AG04450 (cell line): ENCODE data around the gene FOXC1. TPM values are rescaled to one million over a fixed set of nuclear protein-coding genes. Genes with fewer than 3 reads are reported as not detected.

Source experiments
- CTCF ChIA-PET: fragments of 300-600, 350-600 bp; formaldehyde crosslinking; extraction: SDS; loops from one replicate; lab custom pipeline; 2022; ENCODE audit warnings: antibody characterized with exemption, inconsistent platforms; lab: Charles Lee
- POLR2A ChIA-PET: fragments of 350-600 bp; formaldehyde crosslinking; extraction: SDS; loops from one replicate; lab custom pipeline; 2021; ENCODE audit warnings: antibody characterized with exemption, inconsistent platforms; lab: Yijun Ruan, JAX
- DNase-seq: peaks from one replicate; pipeline ENCODE4 v3.0.0-alpha.2; 2011; ENCODE audit warnings: low read depth, low spot score
- H3K27ac ChIP-seq: one replicate; pipeline ENCODE4 v1.5.1; 2012; ENCODE audit warnings: low read depth, low read length, control low read depth
- H3K27me3 ChIP-seq: one replicate; pipeline ENCODE4 v1.6.0; 2012; ENCODE audit warnings: low read length; ENCODE audit not compliant: control insufficient read depth, insufficient read depth
- H3K4me3 ChIP-seq: 2 replicates; pipeline ENCODE4 v1.5.1; 2011; ENCODE audit warnings: mild to moderate bottlenecking, low read depth, low read length, control low read depth
- H3K9me3 ChIP-seq: 2 replicates; pipeline ENCODE4 v1.5.1; 2012; ENCODE audit warnings: low read length; ENCODE audit not compliant: control insufficient read depth, insufficient read depth
- CTCF ChIP-seq: IDR thresholded peaks from 2 replicates; pipeline ENCODE4 v1.5.1; 2011; ENCODE audit warnings: low read depth, low read length, control low read depth, inconsistent platforms
- polyA plus RNA-seq: library from polyadenylated mRNA; depleted of rRNA; stranded (reverse); fragments of >200 nt; gene quantifications from 2 replicates; pipeline ENCODE4 v1.2.3, GENCODE V29; 2011

The FOXC1 gene
- polyA plus RNA-seq, 1 experiment = 3.7 TPM

- no peak overlapping the region for H3K27ac ChIP-seq
- CTCF ChIA-PET = interaction anchor here (0.7 kb wide), 1 partner anchor 1156 kb away, joined by 3 read pairs; no protein-coding TSS in a partner anchor
- peaks cover 32% of the 10 kb centered on the region for H3K27me3 ChIP-seq
- no peak overlapping the region for H3K4me3 ChIP-seq
- POLR2A ChIA-PET = interaction anchor here (0.5 kb wide), 1 partner anchor 1339 kb away, joined by 3 read pairs; no protein-coding TSS in a partner anchor
- peaks cover 3% of the 10 kb centered on the region; the same call in 1 of the 2 replicates for H3K9me3 ChIP-seq
- no peak for TF ChIP-seq CTCF
- no peak for DNase-seq
Measured at GRCh38 chr6:1593958-1594314, 15.8 kb upstream of the FOXC1 start.

GRCh38 chr6:1594445-1595200 lies 15.1 kb upstream of the FOXC1 start:
- no peak for TF ChIP-seq CTCF
- DNase-seq = no peak
- ChIA-PET CTCF (interaction anchor here (0.6 to 7.0 kb wide), 10 partner anchors 33 to 1156 kb away, joined by 4 to 72 read pairs (median 20); partner anchors contain the start of gene MYLK4), POLR2A (no interaction called here)
- no peak overlapping the region for H3K4me3 ChIP-seq
- peaks cover 3% of the 10 kb centered on the region; the same call in 1 of the 2 replicates for H3K9me3 ChIP-seq
- H3K27ac ChIP-seq = no peak overlapping the region
- H3K27me3 ChIP-seq = peaks cover 34% of the 10 kb centered on the region

- peak overlapping the region; percentile 58; the same call in 1 of the 2 replicates for H3K4me3 ChIP-seq
Measured at GRCh38 chr6:1595271-1596087, 14.2 kb upstream of the FOXC1 start.

GRCh38 chr6:1596088-1596852 lies 13.4 kb upstream of the FOXC1 start:
- CTCF ChIA-PET = interaction anchor here (0.5 to 7.0 kb wide), 52 partner anchors 11 to 1467 kb away, joined by 3 to 72 read pairs (median 4); partner anchors contain the start of genes FOXC1 and MYLK4
- POLR2A ChIA-PET = no interaction called here
- Histone ChIP-seq H3K9me3 (peaks cover 4% of the 10 kb centered on the region; the same call in 1 of the 2 replicates), H3K27ac (no peak overlapping the region), H3K4me3 (peak overlapping the region; percentile 58), H3K27me3 (peaks cover 40% of the 10 kb centered on the region)
- peak; percentile 93 for TF ChIP-seq CTCF
- DNase-seq = no peak

More at GRCh38 chr6:1595271-1596087, 14.2 kb upstream of the FOXC1 start:
- ChIA-PET CTCF (interaction anchor here (0.5 to 7.0 kb wide), 30 partner anchors 10 to 1468 kb away, joined by 3 to 72 read pairs (median 5); partner anchors contain the start of gene MYLK4), POLR2A (no interaction called here)
- Histone ChIP-seq H3K9me3 (peaks cover 3% of the 10 kb centered on the region; the same call in 1 of the 2 replicates), H3K27ac (no peak overlapping the region), H3K27me3 (peaks cover 33% of the 10 kb centered on the region)
- DNase-seq = no peak
- TF ChIP-seq CTCF = no peak
